ENCODE measurements around the gene NKD1.

- no peak for TF ChIP-seq CTCF (IDR thresholded peaks at IDR 0.05)
- no peak for TF ChIP-seq POLR2A (IDR thresholded peaks at IDR 0.05)
Observed at GRCh38 chr16:50548909-50549560, 839 bp downstream of the NKD1 start.

Measured in uterus (tissue), 2 donors.